GM12878 (cell line): ENCODE measurements around the gene CARD19. TPM values are rescaled to one million over a fixed set of nuclear protein-coding genes. Genes with fewer than 3 reads are reported as not detected.

Experiments used
- ATAC-seq: fragments of 200-7000 bp; cut with Tn5 transposase; 3 replicates; pipeline ENCODE4 v1.9.1; 2020; ENCODE audit warnings: mild to moderate bottlenecking, moderate library complexity
- BruUV-seq: library from RNA; stranded (reverse); fragments of 400-500 nt; replicated peaks from 2 replicates; lab custom pipeline; 2021; lab: Mats Ljungman, UMichigan
- CTCF ChIA-PET: fragments of 300-600 bp; sonication (Branson Sonifier 250); formaldehyde crosslinking; extraction: SDS; loops from one replicate; lab custom pipeline; 2021; ENCODE audit warnings: inconsistent platforms; lab: Yijun Ruan, JAX
- POLR2A ChIA-PET: fragments of 350-600 bp; formaldehyde crosslinking; extraction: SDS; loops from one replicate; lab custom pipeline; 2021; ENCODE audit warnings: inconsistent platforms; lab: Charles Lee
- RAD21 ChIA-PET: fragments of 300-600 bp; sonication (Branson Sonifier 250); formaldehyde crosslinking; loops from one replicate; lab custom pipeline; 2023; ENCODE audit warnings: antibody characterized with exemption; ENCODE audit not compliant: unreplicated experiment; lab: Charles Lee
- SMC1A ChIA-PET: fragments of 300-600 bp; sonication (Branson Sonifier 250); formaldehyde crosslinking; loops from one replicate; lab custom pipeline; 2023; ENCODE audit not compliant: unreplicated experiment, uncharacterized antibody; lab: Charles Lee
- DNase-seq: peaks from one replicate; pipeline ENCODE4 v3.0.0-alpha.2; 2011; ENCODE audit warnings: low read depth, low spot score
- FAIRE-seq: peaks from 3 replicates; lab custom pipeline; 2011; peaks lifted over from hg19 to GRCh38; lab: Jason Lieb, UNC
- H2AFZ ChIP-seq: 2 replicates; pipeline ENCODE4 v1.6.0; 2011; ENCODE audit warnings: low read depth, low read length, control low read depth; ENCODE audit not compliant: control insufficient read depth
- H3K27ac ChIP-seq: 2 replicates; pipeline ENCODE4 v1.5.1; 2011; ENCODE audit warnings: control low read depth; ENCODE audit not compliant: control insufficient read depth, insufficient read depth
- H3K27me3 ChIP-seq, 2 experiments: replicated peaks in 1 of 2; 2 replicates each; pipeline versions ENCODE4 v1.6.0 to v1.6.1; 2011; ENCODE audit warnings: low read length in 1 of 2; ENCODE audit not compliant: control insufficient read depth in 2 of 2, insufficient read depth in 2 of 2
- H3K36me3 ChIP-seq, 2 experiments: 2 replicates each; pipeline ENCODE4 v1.5.1; 2011; ENCODE audit warnings: low read length in 1 of 2; ENCODE audit not compliant: control insufficient read depth in 2 of 2, insufficient read depth in 2 of 2
- H3K4me1 ChIP-seq: 2 replicates; pipeline ENCODE4 v1.6.1; 2011; ENCODE audit warnings: mild to moderate bottlenecking, low read length, moderate library complexity, mixed read lengths; ENCODE audit not compliant: control insufficient read depth, insufficient read depth
- H3K4me2 ChIP-seq: 2 replicates; pipeline ENCODE4 v1.6.0; 2011; ENCODE audit warnings: control low read depth; ENCODE audit not compliant: control insufficient read depth, insufficient read depth
- H3K4me3 ChIP-seq: fragments of 200-600 bp; sonication (generic); 2 replicates; pipeline ENCODE4 v1.5.1; 2016
- H3K79me2 ChIP-seq: 2 replicates; pipeline ENCODE4 v1.6.0; 2011; ENCODE audit warnings: low read length; ENCODE audit not compliant: control insufficient read depth, insufficient read depth
- H3K9ac ChIP-seq: 2 replicates; pipeline ENCODE4 v1.8.0; 2011; ENCODE audit warnings: low read length, control low read depth, mixed read lengths; ENCODE audit not compliant: control insufficient read depth, insufficient read depth
- H3K9me3 ChIP-seq: replicated peaks from 3 replicates; pipeline ENCODE4 v1.5.1; 2011; ENCODE audit warnings: mild to moderate bottlenecking, low read length; ENCODE audit not compliant: control insufficient read depth, insufficient read depth
- H4K20me1 ChIP-seq: 2 replicates; pipeline ENCODE4 v1.6.0; 2011; ENCODE audit not compliant: control insufficient read depth, insufficient read depth
- BHLHE40 ChIP-seq, 2 experiments: fragments of 450-650 bp in 1 of 2; IDR thresholded peaks; 2 replicates each; pipeline ENCODE4 v1.6.1; 2011 to 2017; ENCODE audit warnings: low read depth in 2 of 2, borderline replicate concordance in 1 of 2, improper control_type of control experiment in 1 of 2, low read length in 1 of 2, mild to moderate bottlenecking in 1 of 2
- KLF5 ChIP-seq: fragments of 450-650 bp; IDR thresholded peaks from 2 replicates; pipeline ENCODE4 v1.6.1; 2014; ENCODE audit warnings: mild to moderate bottlenecking; ENCODE audit not compliant: partially characterized antibody
- MXI1 ChIP-seq: fragments of 150-350 bp; IDR thresholded peaks from 2 replicates; pipeline ENCODE4 v1.6.1; 2011; ENCODE audit warnings: low read depth, mild to moderate bottlenecking, inconsistent platforms, low read length, improper control_type of control experiment
- RAD21 ChIP-seq: IDR thresholded peaks from 2 replicates; pipeline ENCODE4 v1.6.1; 2011; ENCODE audit warnings: mild to moderate bottlenecking, low read depth, low read length, moderate library complexity; ENCODE audit not compliant: insufficient read depth
- RB1 ChIP-seq: fragments of 450-650 bp; formaldehyde crosslinking; IDR thresholded peaks from 2 replicates; pipeline ENCODE4 v1.6.1; 2017; ENCODE audit warnings: mild to moderate bottlenecking, borderline replicate concordance
- SMARCA5 ChIP-seq: fragments of 450-650 bp; IDR thresholded peaks from 2 replicates; pipeline ENCODE4 v1.6.1; 2017; ENCODE audit warnings: mild to moderate bottlenecking
- SUPT20H ChIP-seq: IDR thresholded peaks from 2 replicates; pipeline ENCODE4 v1.6.1; 2011; ENCODE audit warnings: low read depth, mild to moderate bottlenecking, low read length, moderate library complexity, borderline replicate concordance; ENCODE audit not compliant: control insufficient read depth
- WGBS: methylation state at CpG from one replicate; pipeline ENCODE4 v1.1.6; 2016; ENCODE audit warnings: low lambda C conversion rate; ENCODE audit not compliant: insufficient replicate concordance, insufficient coverage; ENCODE audit errors: missing lambda C conversion rate; 5-methylcytosine and 5-hydroxymethylcytosine counted together
- in situ Hi-C: fragments of 300-500 bp; cut with MboI; formaldehyde crosslinking; loops from 9 replicates; pipeline ENCODE4 v1.14.3; 2018; ENCODE audit warnings: mixed read lengths
- intact Hi-C: fragments of 100-400 bp; cut with micrococcal nuclease; formaldehyde crosslinking; loops from one replicate; pipeline ENCODE4 v1.14.2; 2022; ENCODE audit not compliant: unreplicated experiment
- polyA plus RNA-seq, 11 experiments: library from polyadenylated mRNA; depleted of rRNA in 4 of 11; unstranded in 6 of 11; stranded (reverse) in 5 of 11; fragments of >200 nt; fragmentation: Nextera tagmentation in 4 of 11; fragmentation: Illumina TruSeq in 1 of 11; extraction: Ambion mirVana in 4 of 11; extraction: Trizol in 1 of 11; gene quantifications; 1 replicate in 1 of 11; 2 replicates in 10 of 11; pipeline versions ENCODE4 v1.2.1 to v1.2.3, GENCODE V29; 2011 to 2016; ENCODE audit warnings: inconsistent platforms in 2 of 11, missing spikeins in 2 of 11, low read depth in 1 of 11
- total RNA-seq, 4 experiments: library from RNA; depleted of rRNA in 3 of 4; stranded (reverse); fragments of >200 nt in 3 of 4; fragmentation: Illumina TruSeq in 1 of 4; extraction: Trizol in 1 of 4; gene quantifications; 2 replicates each; pipeline versions ENCODE4 v1.2.1 to v1.2.3, GENCODE V29; 2013 to 2021
- TF ChIP-seq, protein P1 (sequence below): fragments of 450-650 bp; formaldehyde crosslinking; IDR thresholded peaks from 2 replicates; pipeline ENCODE4 v1.4.0; 2020; ENCODE audit warnings: mild to moderate bottlenecking, moderate library complexity
- TF ChIP-seq, protein P2 (sequence below): IDR thresholded peaks from 2 replicates; pipeline ENCODE4 v1.6.1; 2011; ENCODE audit warnings: low read depth, low read length, improper control_type of control experiment, borderline replicate concordance
- TF ChIP-seq, protein P3 (sequence below): fragments of 450-650 bp; IDR thresholded peaks from 2 replicates; pipeline ENCODE4 v1.6.1; 2017; ENCODE audit warnings: antibody characterized with exemption, mild to moderate bottlenecking, moderate library complexity
- TF ChIP-seq, protein P4 (sequence below): fragments of 450-650 bp; formaldehyde crosslinking; IDR thresholded peaks from 2 replicates; pipeline ENCODE4 v1.5.0; 2022; ENCODE audit warnings: mild to moderate bottlenecking, missing genetic modification characterization

The CARD19 gene
- total and polyA plus RNA-seq, 10 of the 15 experiments (the other 5 are each of a cell fraction or from before 2014, with no cell fraction given) = 0.61 to 41.6 (median 19.9) TPM

DNA sequence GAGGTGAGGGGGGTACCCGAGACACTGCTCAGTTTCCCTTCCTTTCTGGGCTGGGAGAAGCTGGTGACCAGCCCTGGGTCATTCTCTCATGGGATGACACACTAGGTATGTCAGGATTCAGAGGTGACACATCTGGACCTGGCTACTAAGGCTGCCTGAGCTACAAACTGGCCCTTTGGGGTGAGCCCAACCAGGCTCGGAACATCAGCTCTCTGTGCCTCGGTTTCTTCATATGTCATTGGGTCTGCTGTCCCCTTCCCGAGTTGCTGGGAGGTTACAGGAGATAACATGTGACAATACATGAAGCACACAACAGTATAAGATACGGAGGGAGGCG is 11.8 kb downstream of the CARD19 start:
- in situ Hi-C loops = loop anchor here (5.0 kb wide), 1 partner anchor 195 kb away; no protein-coding TSS in a partner anchor
- H3K79me2 ChIP-seq = no peaks in the 10 kb centered on the region; the same call in 1 of the 2 replicates
- no peaks in the 10 kb centered on the region for H3K27me3 ChIP-seq
- TF ChIP-seq SMARCA5 (no peak), BHLHE40 (IDR thresholded peaks at IDR 0.05; ENCODE audit: borderline replicate concordance in 1 of 2, low read depth in 2 of 2, low read length in 1 of 2) (no peak), SUPT20H (no peak), RB1 (no peak), KLF5 (no peak), MXI1 (no peak), RAD21 (no peak)
- TF ChIP-seq, protein P1, sequence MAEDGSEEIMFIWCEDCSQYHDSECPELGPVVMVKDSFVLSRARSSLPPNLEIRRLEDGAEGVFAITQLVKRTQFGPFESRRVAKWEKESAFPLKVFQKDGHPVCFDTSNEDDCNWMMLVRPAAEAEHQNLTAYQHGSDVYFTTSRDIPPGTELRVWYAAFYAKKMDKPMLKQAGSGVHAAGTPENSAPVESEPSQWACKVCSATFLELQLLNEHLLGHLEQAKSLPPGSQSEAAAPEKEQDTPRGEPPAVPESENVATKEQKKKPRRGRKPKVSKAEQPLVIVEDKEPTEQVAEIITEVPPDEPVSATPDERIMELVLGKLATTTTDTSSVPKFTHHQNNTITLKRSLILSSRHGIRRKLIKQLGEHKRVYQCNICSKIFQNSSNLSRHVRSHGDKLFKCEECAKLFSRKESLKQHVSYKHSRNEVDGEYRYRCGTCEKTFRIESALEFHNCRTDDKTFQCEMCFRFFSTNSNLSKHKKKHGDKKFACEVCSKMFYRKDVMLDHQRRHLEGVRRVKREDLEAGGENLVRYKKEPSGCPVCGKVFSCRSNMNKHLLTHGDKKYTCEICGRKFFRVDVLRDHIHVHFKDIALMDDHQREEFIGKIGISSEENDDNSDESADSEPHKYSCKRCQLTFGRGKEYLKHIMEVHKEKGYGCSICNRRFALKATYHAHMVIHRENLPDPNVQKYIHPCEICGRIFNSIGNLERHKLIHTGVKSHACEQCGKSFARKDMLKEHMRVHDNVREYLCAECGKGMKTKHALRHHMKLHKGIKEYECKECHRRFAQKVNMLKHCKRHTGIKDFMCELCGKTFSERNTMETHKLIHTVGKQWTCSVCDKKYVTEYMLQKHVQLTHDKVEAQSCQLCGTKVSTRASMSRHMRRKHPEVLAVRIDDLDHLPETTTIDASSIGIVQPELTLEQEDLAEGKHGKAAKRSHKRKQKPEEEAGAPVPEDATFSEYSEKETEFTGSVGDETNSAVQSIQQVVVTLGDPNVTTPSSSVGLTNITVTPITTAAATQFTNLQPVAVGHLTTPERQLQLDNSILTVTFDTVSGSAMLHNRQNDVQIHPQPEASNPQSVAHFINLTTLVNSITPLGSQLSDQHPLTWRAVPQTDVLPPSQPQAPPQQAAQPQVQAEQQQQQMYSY = no peak
- TF ChIP-seq, protein P2, sequence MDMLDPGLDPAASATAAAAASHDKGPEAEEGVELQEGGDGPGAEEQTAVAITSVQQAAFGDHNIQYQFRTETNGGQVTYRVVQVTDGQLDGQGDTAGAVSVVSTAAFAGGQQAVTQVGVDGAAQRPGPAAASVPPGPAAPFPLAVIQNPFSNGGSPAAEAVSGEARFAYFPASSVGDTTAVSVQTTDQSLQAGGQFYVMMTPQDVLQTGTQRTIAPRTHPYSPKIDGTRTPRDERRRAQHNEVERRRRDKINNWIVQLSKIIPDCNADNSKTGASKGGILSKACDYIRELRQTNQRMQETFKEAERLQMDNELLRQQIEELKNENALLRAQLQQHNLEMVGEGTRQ = no peak
- TF ChIP-seq, protein P3, sequence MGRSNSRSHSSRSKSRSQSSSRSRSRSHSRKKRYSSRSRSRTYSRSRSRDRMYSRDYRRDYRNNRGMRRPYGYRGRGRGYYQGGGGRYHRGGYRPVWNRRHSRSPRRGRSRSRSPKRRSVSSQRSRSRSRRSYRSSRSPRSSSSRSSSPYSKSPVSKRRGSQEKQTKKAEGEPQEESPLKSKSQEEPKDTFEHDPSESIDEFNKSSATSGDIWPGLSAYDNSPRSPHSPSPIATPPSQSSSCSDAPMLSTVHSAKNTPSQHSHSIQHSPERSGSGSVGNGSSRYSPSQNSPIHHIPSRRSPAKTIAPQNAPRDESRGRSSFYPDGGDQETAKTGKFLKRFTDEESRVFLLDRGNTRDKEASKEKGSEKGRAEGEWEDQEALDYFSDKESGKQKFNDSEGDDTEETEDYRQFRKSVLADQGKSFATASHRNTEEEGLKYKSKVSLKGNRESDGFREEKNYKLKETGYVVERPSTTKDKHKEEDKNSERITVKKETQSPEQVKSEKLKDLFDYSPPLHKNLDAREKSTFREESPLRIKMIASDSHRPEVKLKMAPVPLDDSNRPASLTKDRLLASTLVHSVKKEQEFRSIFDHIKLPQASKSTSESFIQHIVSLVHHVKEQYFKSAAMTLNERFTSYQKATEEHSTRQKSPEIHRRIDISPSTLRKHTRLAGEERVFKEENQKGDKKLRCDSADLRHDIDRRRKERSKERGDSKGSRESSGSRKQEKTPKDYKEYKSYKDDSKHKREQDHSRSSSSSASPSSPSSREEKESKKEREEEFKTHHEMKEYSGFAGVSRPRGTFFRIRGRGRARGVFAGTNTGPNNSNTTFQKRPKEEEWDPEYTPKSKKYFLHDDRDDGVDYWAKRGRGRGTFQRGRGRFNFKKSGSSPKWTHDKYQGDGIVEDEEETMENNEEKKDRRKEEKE = no peak
- TF ChIP-seq, protein P4, sequence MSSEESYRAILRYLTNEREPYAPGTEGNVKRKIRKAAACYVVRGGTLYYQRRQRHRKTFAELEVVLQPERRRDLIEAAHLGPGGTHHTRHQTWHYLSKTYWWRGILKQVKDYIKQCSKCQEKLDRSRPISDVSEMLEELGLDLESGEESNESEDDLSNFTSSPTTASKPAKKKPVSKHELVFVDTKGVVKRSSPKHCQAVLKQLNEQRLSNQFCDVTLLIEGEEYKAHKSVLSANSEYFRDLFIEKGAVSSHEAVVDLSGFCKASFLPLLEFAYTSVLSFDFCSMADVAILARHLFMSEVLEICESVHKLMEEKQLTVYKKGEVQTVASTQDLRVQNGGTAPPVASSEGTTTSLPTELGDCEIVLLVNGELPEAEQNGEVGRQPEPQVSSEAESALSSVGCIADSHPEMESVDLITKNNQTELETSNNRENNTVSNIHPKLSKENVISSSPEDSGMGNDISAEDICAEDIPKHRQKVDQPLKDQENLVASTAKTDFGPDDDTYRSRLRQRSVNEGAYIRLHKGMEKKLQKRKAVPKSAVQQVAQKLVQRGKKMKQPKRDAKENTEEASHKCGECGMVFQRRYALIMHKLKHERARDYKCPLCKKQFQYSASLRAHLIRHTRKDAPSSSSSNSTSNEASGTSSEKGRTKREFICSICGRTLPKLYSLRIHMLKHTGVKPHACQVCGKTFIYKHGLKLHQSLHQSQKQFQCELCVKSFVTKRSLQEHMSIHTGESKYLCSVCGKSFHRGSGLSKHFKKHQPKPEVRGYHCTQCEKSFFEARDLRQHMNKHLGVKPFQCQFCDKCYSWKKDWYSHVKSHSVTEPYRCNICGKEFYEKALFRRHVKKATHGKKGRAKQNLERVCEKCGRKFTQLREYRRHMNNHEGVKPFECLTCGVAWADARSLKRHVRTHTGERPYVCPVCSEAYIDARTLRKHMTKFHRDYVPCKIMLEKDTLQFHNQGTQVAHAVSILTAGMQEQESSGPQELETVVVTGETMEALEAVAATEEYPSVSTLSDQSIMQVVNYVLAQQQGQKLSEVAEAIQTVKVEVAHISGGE (CRISPR knock-in tag) = no peak

More for the DNA sequence above, 11.8 kb downstream of the CARD19 start:
- no peak overlapping the region for H3K4me2 ChIP-seq
- no peak overlapping the region for H3K4me3 ChIP-seq
- peaks cover 2% of the 10 kb centered on the region; the same call in 2 of the 3 replicates for H3K9me3 ChIP-seq
- CTCF ChIA-PET = interaction anchor here (1.0 to 7.8 kb wide), 13 partner anchors 11 to 459 kb away, joined by 3 to 130 read pairs (median 10); partner anchors contain the start of genes CARD19 and NINJ1
- peaks cover 0 to 6% of the 10 kb centered on the region in 2 experiments; a peak in 2 of 4 replicates for H3K36me3 ChIP-seq
- SMC1A ChIA-PET = interaction anchor here (0.9 to 3.3 kb wide), 13 partner anchors 10 to 459 kb away, joined by 3 to 28 read pairs (median 4); partner anchors contain the start of gene CARD19
- BruUV-seq = no TSS peak
- RAD21 ChIA-PET = interaction anchor here (1.1 to 6.8 kb wide), 8 partner anchors 11 to 151 kb away, joined by 3 to 77 read pairs (median 7); partner anchors contain the start of gene CARD19
- POLR2A ChIA-PET = interaction anchor here (1.0 to 2.5 kb wide), 3 partner anchors 9 to 458 kb away, joined by 4 to 11 read pairs (median 5); partner anchors contain the start of gene CARD19
- no peaks in the 10 kb centered on the region for H4K20me1 ChIP-seq
- FAIRE-seq (no peak), DNase-seq (no peak), ATAC-seq (no peak)
- H3K4me1 ChIP-seq = peaks cover 12% of the 10 kb centered on the region
- intact Hi-C loops = loop anchor here (2.0 to 5.0 kb wide), 2 partner anchors 47 to 855 kb away; no protein-coding TSS in a partner anchor
- 62% methylated on average over 6 of the region's 6 CpGs for WGBS
- H3K27ac ChIP-seq = no peak overlapping the region
- H3K9ac ChIP-seq = no peak overlapping the region
- no peak overlapping the region for H2AFZ ChIP-seq
